MM.1S (cell line): Measurements from ENCODE around the gene SNN.

Experiments
- CTCF ChIP-seq: fragments of 300-600 bp; sonication (generic); IDR thresholded peaks from 2 replicates; pipeline ENCODE4 v1.5.1; 2016; ENCODE audit warnings: antibody characterized with exemption, low read length, mixed read lengths
- EZH2 ChIP-seq: fragments of 300-600 bp; sonication (generic); optimal IDR thresholded peaks from 2 replicates; pipeline ENCODE3; 2017; ENCODE audit warnings: low read depth, mild to moderate bottlenecking, antibody characterized with exemption, low read length, mixed read lengths
- EZH2phosphoT487 ChIP-seq: fragments of 300-600 bp; sonication (generic); IDR thresholded peaks from 2 replicates; pipeline ENCODE4 v1.6.1; 2018; ENCODE audit warnings: antibody characterized with exemption, low read length

DNA sequence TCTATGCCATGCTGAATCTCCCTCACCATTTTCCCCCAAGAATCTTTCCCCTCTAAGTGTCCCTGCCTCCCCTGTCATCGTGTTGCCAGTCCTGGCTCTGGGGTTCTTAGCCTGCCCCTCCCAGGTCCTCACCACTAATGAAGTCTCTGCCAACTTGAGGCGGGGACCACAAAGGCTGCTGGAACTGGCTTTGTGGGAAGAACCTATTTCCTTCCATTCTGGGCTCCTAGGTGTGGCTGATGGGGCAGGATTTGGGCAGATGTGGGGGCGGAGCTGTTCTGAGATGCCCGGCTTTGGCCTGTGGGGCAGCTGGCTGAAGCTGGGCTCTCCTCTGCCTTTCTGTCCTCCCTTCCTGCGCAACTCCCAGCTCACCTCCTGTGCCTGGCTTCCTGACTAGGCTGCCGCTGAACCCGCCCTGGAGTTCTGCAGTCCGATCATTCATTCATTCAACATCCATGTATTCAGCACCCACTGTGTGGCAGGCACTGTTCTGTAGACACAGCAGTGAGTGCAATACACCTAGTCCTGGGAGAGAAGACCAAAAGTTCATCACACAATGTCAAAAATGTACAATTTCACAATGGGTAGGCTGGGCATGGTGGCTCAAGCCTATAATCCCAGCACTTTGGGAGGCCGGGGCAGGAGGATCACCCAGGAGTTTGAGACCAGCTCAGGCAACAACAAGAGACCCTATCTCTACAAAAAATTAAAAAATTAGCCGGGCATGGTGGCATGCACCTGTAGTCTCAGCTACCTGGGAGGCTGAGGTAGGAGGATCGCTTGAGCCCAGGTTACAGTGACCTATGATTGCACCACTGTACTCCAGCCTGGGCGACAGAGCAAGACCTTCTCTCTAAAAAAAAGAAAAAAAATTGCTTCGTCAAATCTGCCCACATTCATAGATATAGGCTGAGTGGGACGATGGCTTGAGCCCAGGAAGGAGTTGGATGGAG lies 1.9 kb upstream of the SNN start:
- TF ChIP-seq CTCF = no peak
- no peak for TF ChIP-seq EZH2phosphoT487
- TF ChIP-seq EZH2 = no peak
